GM12878 (cell line): ENCODE measurements around the gene TRABD2A. TPM values are rescaled to one million over a fixed set of nuclear protein-coding genes. Genes with fewer than 3 reads are reported as not detected.
A peak's percentile ranks its signal among the peaks of the same experiment; 100 is the strongest.

Source experiments
- CTCF ChIP-seq, 3 experiments: IDR thresholded peaks in 2 of 3; conservative IDR thresholded peaks in 1 of 3; 2 replicates each; pipeline ENCODE4 v1.5.1; 2011; ENCODE audit warnings: low read depth in 3 of 3, low read length in 3 of 3, mild to moderate bottlenecking in 3 of 3, control low read depth in 2 of 3, moderate library complexity in 2 of 3, inconsistent platforms in 1 of 3, mixed read lengths in 1 of 3; ENCODE audit not compliant: control insufficient read depth in 2 of 3, insufficient read depth in 1 of 3; ENCODE audit errors: extremely low read depth in 1 of 3
- HSF1 ChIP-seq: fragments of 150-350 bp; IDR thresholded peaks from 2 replicates; pipeline ENCODE4 v1.6.1; 2014; ENCODE audit warnings: mild to moderate bottlenecking, low read depth, low read length
- MXI1 ChIP-seq: fragments of 150-350 bp; IDR thresholded peaks from 2 replicates; pipeline ENCODE4 v1.6.1; 2011; ENCODE audit warnings: low read depth, mild to moderate bottlenecking, inconsistent platforms, low read length, improper control_type of control experiment
- NR2F1 ChIP-seq: fragments of 450-650 bp; conservative IDR thresholded peaks from 2 replicates; pipeline ENCODE4 v1.6.1; 2017; ENCODE audit warnings: mild to moderate bottlenecking
- polyA plus RNA-seq, 11 experiments: library from polyadenylated mRNA; depleted of rRNA in 4 of 11; unstranded in 6 of 11; stranded (reverse) in 5 of 11; fragments of >200 nt; fragmentation: Nextera tagmentation in 4 of 11; fragmentation: Illumina TruSeq in 1 of 11; extraction: Ambion mirVana in 4 of 11; extraction: Trizol in 1 of 11; gene quantifications; 1 replicate in 1 of 11; 2 replicates in 10 of 11; pipeline versions ENCODE4 v1.2.1 to v1.2.3, GENCODE V29; 2011 to 2016; ENCODE audit warnings: inconsistent platforms in 2 of 11, missing spikeins in 2 of 11, low read depth in 1 of 11
- total RNA-seq, 4 experiments: library from RNA; depleted of rRNA in 3 of 4; stranded (reverse); fragments of >200 nt in 3 of 4; fragmentation: Illumina TruSeq in 1 of 4; extraction: Trizol in 1 of 4; gene quantifications; 2 replicates each; pipeline versions ENCODE4 v1.2.1 to v1.2.3, GENCODE V29; 2013 to 2021
- TF ChIP-seq, protein P1 (sequence below): fragments of 450-650 bp; IDR thresholded peaks from 2 replicates; pipeline ENCODE4 v1.6.1; 2017; ENCODE audit warnings: mild to moderate bottlenecking, moderate library complexity

Gene TRABD2A
- total and polyA plus RNA-seq, 10 of the 15 experiments (the other 5 are each of a cell fraction or from before 2014, with no cell fraction given), result 1.4 to 7.6 (median 4.1) TPM

GRCh38 chr2:84925724-84926376 lies 45.0 kb upstream of the TRABD2A start (continued):
- TF ChIP-seq, protein P1, sequence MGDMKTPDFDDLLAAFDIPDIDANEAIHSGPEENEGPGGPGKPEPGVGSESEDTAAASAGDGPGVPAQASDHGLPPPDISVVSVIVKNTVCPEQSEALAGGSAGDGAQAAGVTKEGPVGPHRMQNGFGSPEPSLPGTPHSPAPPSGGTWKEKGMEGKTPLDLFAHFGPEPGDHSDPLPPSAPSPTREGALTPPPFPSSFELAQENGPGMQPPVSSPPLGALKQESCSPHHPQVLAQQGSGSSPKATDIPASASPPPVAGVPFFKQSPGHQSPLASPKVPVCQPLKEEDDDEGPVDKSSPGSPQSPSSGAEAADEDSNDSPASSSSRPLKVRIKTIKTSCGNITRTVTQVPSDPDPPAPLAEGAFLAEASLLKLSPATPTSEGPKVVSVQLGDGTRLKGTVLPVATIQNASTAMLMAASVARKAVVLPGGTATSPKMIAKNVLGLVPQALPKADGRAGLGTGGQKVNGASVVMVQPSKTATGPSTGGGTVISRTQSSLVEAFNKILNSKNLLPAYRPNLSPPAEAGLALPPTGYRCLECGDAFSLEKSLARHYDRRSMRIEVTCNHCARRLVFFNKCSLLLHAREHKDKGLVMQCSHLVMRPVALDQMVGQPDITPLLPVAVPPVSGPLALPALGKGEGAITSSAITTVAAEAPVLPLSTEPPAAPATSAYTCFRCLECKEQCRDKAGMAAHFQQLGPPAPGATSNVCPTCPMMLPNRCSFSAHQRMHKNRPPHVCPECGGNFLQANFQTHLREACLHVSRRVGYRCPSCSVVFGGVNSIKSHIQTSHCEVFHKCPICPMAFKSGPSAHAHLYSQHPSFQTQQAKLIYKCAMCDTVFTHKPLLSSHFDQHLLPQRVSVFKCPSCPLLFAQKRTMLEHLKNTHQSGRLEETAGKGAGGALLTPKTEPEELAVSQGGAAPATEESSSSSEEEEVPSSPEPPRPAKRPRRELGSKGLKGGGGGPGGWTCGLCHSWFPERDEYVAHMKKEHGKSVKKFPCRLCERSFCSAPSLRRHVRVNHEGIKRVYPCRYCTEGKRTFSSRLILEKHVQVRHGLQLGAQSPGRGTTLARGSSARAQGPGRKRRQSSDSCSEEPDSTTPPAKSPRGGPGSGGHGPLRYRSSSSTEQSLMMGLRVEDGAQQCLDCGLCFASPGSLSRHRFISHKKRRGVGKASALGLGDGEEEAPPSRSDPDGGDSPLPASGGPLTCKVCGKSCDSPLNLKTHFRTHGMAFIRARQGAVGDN, result peak; percentile 64
- TF ChIP-seq CTCF (IDR thresholded peaks at IDR 0.05 in 2 of 3, conservative IDR thresholded peaks at IDR 0.05 in 1 of 3; ENCODE audit: control insufficient read depth in 2 of 3, extremely low read depth in 1 of 3, insufficient read depth in 1 of 3, low read depth in 3 of 3, low read length in 3 of 3) (peak; percentile 97 to 100 (median 100); a peak in 5 of 6 replicates), MXI1 (no peak; the same call in 1 of the 2 replicates), NR2F1 (peak; percentile 88), HSF1 (no peak; the same call in 1 of the 2 replicates)
- TF ChIP-seq, all 136 proteins: peak for 60
